ENCODE measurements around the gene ERP29.
"Not testable (repeated sequence)": the region's sequence is repeated elsewhere in the genome, so short reads cannot be mapped to it uniquely, and the experiment has no call there.

Gene ERP29

GRCh38 chr12:112001576-112001975 is 11.7 kb upstream of the ERP29 start:
- DNase-seq (ENCODE audit: low spot score) = no peak

- no peak for DNase-seq (ENCODE audit: low spot score)
Measured at GRCh38 chr12:112004041-112004440, 9.2 kb upstream of the ERP29 start.

GRCh38 chr12:112005419-112006395 is 7.5 kb upstream of the ERP29 start:
- no peak for DNase-seq (ENCODE audit: low spot score)

GRCh38 chr12:112007945-112008344 is 5.3 kb upstream of the ERP29 start:
- no peak for DNase-seq (ENCODE audit: low spot score)

- DNase-seq (ENCODE audit: low spot score) = no peak
Measured at GRCh38 chr12:112008918-112009317, 4.3 kb upstream of the ERP29 start.

GRCh38 chr12:112009596-112009995 is 3.6 kb upstream of the ERP29 start:
- not testable (repeated sequence) for DNase-seq (ENCODE audit: low spot score)

- DNase-seq (ENCODE audit: low spot score) = no peak
Measured at GRCh38 chr12:112010415-112011344, 2.5 kb upstream of the ERP29 start.

GRCh38 chr12:112011685-112012084 is 1.5 kb upstream of the ERP29 start:
- DNase-seq (ENCODE audit: low spot score) = no peak

GRCh38 chr12:112013601-112014402 is 576 bp downstream of the ERP29 start:
- peak; percentile 72 for DNase-seq (ENCODE audit: low spot score)

- DNase-seq (ENCODE audit: low spot score) = no peak
Measured at GRCh38 chr12:112015938-112016337, 2.7 kb downstream of the ERP29 start.

GRCh38 chr12:112017041-112017440 is 3.8 kb downstream of the ERP29 start:
- no peak for DNase-seq (ENCODE audit: low spot score)

- no peak for DNase-seq (ENCODE audit: low spot score)
Measured at GRCh38 chr12:112018571-112019237, 5.5 kb downstream of the ERP29 start.

GRCh38 chr12:112020947-112021457 is 7.8 kb downstream of the ERP29 start:
- no peak for DNase-seq (ENCODE audit: low spot score)

- DNase-seq (ENCODE audit: low spot score) = no peak
Measured at GRCh38 chr12:112022241-112023016, 9.2 kb downstream of the ERP29 start.

- no peak for DNase-seq (ENCODE audit: low spot score)
Measured at GRCh38 chr12:112023759-112024396, 10.7 kb downstream of the ERP29 start.

- no peak for DNase-seq (ENCODE audit: low spot score)
Measured at GRCh38 chr12:112025808-112026375, 12.7 kb downstream of the ERP29 start.

GRCh38 chr12:112029301-112029700 is 16.1 kb downstream of the ERP29 start:
- DNase-seq (ENCODE audit: low spot score) = no peak

- no peak for DNase-seq (ENCODE audit: low spot score)
Measured at GRCh38 chr12:112031472-112031871, 18.2 kb downstream of the ERP29 start.

GRCh38 chr12:112032292-112032691 is 19.1 kb downstream of the ERP29 start:
- DNase-seq (ENCODE audit: low spot score) = no peak

Measured in CD4-positive, alpha-beta T cell treated with Interleukin-6 at 100 ng/mL for 8 hours (primary cell).